Body of pancreas (tissue), 4 donors: ENCODE data around the gene TARP.

Experiments
- POLR2A ChIP-seq, 3 donors: fragments of 450-650 bp; IDR thresholded peaks; one replicate each; pipeline ENCODE4 v1.6.1; 2016; ENCODE audit warnings: antibody characterized with exemption in 3 of 3, mild to moderate bottlenecking in 2 of 3
- TF ChIP-seq, protein P1 (sequence below), 7 experiments: fragments of 450-650 bp in 4 of 7; fragments of 200-600 bp in 3 of 7; sonication (generic) in 3 of 7; IDR thresholded peaks; one replicate each; pipeline ENCODE4 v1.5.1; 2016 to 2019; ENCODE audit warnings: antibody characterized with exemption in 7 of 7

DNA sequence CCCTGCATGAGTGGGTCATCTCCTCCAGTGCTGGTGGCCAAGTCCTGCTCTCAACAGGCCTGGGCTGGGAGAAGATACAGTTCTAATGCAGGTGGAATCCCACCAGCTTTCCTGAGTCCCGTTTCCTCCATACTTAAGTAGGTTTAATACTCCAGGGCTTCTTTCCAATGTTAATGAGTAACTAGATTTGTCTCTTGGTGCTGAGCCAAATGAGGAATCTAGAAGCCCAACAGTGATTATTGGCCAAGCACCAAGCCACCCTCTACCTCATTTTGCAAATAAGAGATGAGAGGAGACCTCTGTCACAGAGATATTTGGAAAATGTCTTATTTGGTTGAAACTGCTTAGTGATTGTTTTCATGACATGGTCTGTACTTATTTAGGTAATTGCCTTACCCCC is 58.3 kb downstream of the TARP start:
- TF ChIP-seq, protein P1, sequence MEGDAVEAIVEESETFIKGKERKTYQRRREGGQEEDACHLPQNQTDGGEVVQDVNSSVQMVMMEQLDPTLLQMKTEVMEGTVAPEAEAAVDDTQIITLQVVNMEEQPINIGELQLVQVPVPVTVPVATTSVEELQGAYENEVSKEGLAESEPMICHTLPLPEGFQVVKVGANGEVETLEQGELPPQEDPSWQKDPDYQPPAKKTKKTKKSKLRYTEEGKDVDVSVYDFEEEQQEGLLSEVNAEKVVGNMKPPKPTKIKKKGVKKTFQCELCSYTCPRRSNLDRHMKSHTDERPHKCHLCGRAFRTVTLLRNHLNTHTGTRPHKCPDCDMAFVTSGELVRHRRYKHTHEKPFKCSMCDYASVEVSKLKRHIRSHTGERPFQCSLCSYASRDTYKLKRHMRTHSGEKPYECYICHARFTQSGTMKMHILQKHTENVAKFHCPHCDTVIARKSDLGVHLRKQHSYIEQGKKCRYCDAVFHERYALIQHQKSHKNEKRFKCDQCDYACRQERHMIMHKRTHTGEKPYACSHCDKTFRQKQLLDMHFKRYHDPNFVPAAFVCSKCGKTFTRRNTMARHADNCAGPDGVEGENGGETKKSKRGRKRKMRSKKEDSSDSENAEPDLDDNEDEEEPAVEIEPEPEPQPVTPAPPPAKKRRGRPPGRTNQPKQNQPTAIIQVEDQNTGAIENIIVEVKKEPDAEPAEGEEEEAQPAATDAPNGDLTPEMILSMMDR (IDR thresholded peaks at IDR 0.05): no peak
- no peak for TF ChIP-seq POLR2A (IDR thresholded peaks at IDR 0.05)
